GM18867 (cell line): ENCODE measurements around the gene NUDT16L1.

Source experiments
- ATAC-seq: cut with Tn5 transposase; IDR thresholded peaks from one replicate; pipeline ENCODE4 v1.9.1; 2021; ENCODE audit warnings: mild to moderate bottlenecking, moderate library complexity; ENCODE audit not compliant: unreplicated experiment

The NUDT16L1 gene

GRCh38 chr16:4693956-4694641 is 737 bp downstream of the NUDT16L1 start:
- peak; percentile 5 for ATAC-seq

GRCh38 chr16:4694642-4695451 is 1.5 kb downstream of the NUDT16L1 start:
- no peak for ATAC-seq

GRCh38 chr16:4695473-4696171 is 2.3 kb downstream of the NUDT16L1 start:
- ATAC-seq = no peak

- no peak for ATAC-seq
These were observed 3.0 kb downstream of the NUDT16L1 start for GRCh38 chr16:4696172-4696904.

GRCh38 chr16:4696905-4697847 is 3.8 kb downstream of the NUDT16L1 start:
- no peak for ATAC-seq

- ATAC-seq = no peak
These were observed 4.5 kb downstream of the NUDT16L1 start for GRCh38 chr16:4697848-4698291.

- ATAC-seq = no peak
These were observed 5.1 kb downstream of the NUDT16L1 start for GRCh38 chr16:4698321-4699045.

GRCh38 chr16:4699046-4699556 is 5.7 kb downstream of the NUDT16L1 start:
- ATAC-seq = no peak

GRCh38 chr16:4700380-4700996 is 7.1 kb downstream of the NUDT16L1 start:
- no peak for ATAC-seq

- ATAC-seq = no peak
These were observed 7.8 kb downstream of the NUDT16L1 start for GRCh38 chr16:4700997-4701743.

- ATAC-seq = no peak
These were observed 8.6 kb downstream of the NUDT16L1 start for GRCh38 chr16:4701791-4702465.

GRCh38 chr16:4702466-4702808 is 9.1 kb downstream of the NUDT16L1 start:
- ATAC-seq = no peak

- ATAC-seq = no peak
These were observed 10.5 kb downstream of the NUDT16L1 start for GRCh38 chr16:4703906-4704305.

- ATAC-seq = no peak
These were observed 11.1 kb downstream of the NUDT16L1 start for GRCh38 chr16:4704491-4704890.

- no peak for ATAC-seq
These were observed 11.6 kb downstream of the NUDT16L1 start for GRCh38 chr16:4704913-4705312.

GRCh38 chr16:4706871-4707270 is 13.5 kb downstream of the NUDT16L1 start:
- no peak for ATAC-seq

- no peak for ATAC-seq
These were observed 16.1 kb downstream of the NUDT16L1 start for GRCh38 chr16:4709481-4709880.
